Measurements from ENCODE around the gene NDUFB10.
"Not testable (repeated sequence)": the region's sequence is repeated elsewhere in the genome, so short reads cannot be mapped to it uniquely, and the experiment has no call there.

NDUFB10 gene

DNA sequence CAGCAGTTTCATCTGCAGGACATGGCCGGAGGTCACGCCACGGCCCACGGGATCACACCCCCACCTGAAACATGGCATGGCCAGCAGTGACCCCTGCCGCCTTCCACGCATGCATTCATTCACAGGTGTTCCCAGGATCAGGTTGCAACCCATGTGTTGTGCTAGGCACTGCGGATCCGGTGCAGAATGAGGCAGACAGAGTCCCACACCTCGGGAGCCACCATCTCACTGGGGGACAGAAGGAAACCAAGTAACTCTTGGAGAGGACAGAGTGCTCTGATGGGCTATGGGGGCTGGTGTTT is 12.0 kb upstream of the NDUFB10 start:
- DNase-seq: no peak

GRCh38 chr16:1949507-1949906 is 9.8 kb upstream of the NDUFB10 start:
- no peak for DNase-seq

GRCh38 chr16:1950047-1950446 is 9.3 kb upstream of the NDUFB10 start:
- DNase-seq: no peak

GRCh38 chr16:1950559-1950958 is 8.8 kb upstream of the NDUFB10 start:
- DNase-seq: no peak

DNA sequence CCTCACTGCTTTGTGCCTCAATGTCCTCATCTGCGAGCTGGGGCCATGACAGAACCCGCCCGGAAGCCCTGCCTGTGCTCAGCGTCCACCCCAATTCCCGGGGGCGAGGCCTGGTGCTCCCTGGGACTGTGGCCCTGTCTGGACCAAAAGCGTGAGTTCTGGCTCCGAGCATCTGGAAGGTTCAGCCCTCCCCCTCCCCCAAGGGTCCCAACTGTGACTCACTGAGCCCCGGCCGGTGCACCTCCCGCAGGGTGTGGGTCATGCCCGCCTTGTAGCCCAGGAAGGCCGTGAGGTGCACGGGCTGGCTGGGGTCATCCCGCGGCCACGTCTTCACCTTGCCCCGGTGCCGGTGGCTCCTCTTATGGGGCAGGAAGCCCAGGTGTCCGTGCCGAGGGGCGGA is 5.6 kb upstream of the NDUFB10 start:
- DNase-seq: no peak

GRCh38 chr16:1957434-1958142 is 1.8 kb upstream of the NDUFB10 start:
- DNase-seq: not testable (repeated sequence)

DNA sequence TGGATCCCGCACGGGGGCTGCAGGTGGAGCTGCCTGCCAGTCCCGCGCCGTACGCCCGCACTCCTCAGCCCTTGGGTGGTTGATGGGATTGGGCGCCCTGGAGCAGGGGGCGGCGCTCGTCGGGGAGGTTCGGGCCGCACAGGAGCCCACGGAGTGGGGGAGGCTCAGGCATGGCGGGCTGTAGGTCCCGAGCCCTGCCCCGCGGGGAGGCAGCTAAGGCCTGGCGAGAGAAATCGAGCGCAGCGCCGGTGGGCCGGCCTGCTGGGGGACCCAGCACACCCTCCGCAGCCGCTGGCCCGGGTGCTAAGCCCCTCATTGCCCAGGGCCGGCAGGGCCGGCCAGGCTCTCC is 1.2 kb upstream of the NDUFB10 start:
- not testable (repeated sequence) for DNase-seq

- no peak for DNase-seq
These were observed 546 bp upstream of the NDUFB10 start for GRCh38 chr16:1958715-1959268.

- DNase-seq: no peak
These were observed 1.6 kb downstream of the NDUFB10 start for GRCh38 chr16:1960665-1961630.

DNA sequence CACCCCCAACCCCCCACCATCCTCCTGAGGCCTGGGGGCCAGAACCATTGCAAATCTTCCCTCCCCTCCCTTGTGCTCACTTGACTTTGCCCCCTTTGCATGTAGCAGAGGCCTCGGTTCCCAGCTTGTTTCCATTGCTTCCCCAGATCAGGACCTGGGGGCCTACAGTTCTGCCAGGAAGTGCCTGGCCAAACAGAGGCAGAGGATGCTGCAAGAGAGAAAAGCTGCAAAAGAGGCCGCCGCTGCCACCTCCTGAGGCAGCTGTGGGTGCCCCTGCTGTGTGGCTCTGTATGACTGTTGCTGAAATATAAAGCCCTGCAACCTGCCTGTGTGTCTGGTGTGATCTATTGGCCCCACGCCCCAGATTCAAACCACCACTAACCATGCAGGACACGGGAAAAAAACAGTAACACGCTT is 2.3 kb downstream of the NDUFB10 start:
- no peak for DNase-seq

DNA sequence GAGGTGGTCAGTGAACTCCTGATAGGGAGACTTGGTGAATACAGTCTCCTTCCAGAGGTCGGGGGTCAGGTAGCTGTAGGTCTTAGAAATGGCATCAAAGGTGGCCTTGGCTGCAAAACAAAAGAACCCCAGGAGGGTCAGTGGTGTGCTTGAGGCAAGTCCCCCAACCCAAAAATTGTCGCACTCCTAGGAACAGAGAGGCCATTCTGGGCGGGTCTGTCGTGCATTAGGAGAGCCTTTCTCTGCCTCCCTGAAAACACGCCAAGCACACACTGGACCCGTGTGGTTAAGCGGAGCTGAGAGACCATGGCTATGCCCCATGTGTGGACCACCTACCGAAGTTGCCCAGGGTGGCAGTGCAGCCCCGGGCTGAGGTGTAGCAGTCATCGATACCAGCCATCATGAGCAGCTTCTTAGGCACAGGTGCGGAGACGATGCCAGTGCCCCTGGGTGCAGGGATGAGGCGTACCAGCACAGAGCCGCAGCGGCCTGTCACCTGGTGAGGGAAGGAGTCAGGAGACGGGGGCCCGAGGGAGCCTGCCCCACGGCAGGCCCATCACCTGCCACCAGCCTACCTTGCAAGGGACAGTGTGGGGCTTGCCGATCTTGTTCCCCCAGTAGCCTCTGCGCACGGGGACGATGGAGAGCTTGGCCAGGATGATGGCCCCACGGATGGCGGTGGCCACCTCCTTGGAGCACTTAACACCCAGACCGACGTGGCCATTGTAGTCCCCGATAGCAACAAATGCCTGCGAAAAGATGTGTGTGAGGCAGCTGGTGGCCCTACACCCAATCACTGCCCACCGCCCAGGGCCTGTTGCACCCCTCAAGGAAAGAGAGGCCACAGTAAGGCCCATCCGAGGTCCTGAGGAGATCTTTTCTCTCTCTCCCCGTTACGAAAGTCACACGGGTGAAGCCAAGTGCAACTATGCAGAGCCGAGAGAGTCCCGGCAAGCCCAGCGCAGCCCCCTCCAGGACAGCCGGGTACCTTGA is 3.1 kb downstream of the NDUFB10 start:
- DNase-seq: not testable (repeated sequence)

- DNase-seq: no peak
These were observed 4.6 kb downstream of the NDUFB10 start for GRCh38 chr16:1963806-1964505.

DNA sequence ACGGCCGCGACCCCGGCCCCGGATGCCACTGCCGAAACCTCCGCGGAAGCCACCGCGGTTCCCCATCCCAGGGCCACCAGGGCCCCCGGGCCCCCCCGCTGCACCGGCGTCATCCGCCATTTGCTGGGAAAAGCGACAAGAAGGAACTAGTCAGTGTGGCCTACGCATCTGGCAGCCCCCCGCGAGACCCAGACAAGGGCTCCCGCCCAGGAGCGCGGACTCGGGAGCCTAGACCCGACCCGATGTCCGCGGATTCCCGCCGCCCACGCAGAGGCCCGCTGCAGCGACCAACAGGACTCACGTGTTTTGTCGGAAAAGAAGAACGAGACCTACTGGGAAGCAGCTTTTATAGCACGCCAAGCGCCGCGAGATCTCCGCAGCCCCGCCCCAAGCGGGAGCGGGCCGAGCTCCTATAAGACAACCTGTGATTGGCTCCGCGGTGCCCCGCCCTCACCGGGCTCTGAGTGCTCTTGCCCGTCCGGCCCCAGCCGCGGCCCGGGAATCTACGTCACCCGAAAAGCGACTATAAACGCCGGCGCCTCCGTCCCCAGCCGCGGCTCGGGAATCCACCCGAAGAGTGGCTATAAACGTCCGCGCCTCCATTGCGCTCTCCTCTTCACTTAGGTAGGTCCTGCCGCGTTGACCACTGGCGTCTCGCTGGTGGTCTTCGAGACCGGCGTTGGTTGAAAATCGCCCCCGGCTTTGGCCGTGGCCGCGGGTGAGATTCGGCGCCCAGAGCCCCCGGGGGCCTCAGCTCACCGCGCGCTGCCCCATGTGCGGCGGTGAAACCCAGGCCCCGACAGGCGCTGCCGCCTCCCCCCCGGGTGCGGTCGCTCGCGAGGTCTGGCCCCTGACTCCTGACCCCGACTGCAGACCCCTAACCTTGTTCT is 5.4 kb downstream of the NDUFB10 start, which contains the start of gene RPS2:
TSS of gene RPS2 (minus strand) at position 321 of the 890 bp plus-strand sequence. CDS start at position 120, 201 bp downstream.
- peak; percentile 91 to 94 for DNase-seq

GRCh38 chr16:1965396-1966001 is 6.2 kb downstream of the NDUFB10 start:
- no peak for DNase-seq

DNA sequence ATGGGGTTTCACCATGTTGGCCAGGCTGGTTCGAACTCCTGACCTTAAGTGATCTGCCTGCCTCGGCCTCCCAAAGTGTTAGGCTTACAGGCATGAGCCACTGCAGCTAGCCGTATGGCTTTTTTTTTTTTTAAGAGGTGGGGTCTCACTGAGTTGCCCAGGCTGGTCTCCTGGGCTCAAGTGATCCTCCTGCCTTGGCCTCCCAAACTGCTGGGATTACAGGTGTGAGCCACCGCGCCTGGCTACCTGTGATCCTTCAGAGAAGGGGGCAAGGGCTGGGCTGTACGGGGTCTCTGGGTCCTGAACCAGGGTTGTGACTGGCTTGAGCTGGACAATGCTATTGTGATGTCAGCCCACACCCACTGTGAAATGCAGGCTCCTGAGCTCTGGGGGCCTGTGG is 7.1 kb downstream of the NDUFB10 start, which contains the start of gene RNF151:
TSS of gene RNF151 (plus strand) at position 397 of the 400 bp plus-strand sequence. CDS start 26 bp downstream, outside the sequence.
- no peak for DNase-seq

GRCh38 chr16:1968146-1968953 is 9.0 kb downstream of the NDUFB10 start:
- DNase-seq: no peak

DNA sequence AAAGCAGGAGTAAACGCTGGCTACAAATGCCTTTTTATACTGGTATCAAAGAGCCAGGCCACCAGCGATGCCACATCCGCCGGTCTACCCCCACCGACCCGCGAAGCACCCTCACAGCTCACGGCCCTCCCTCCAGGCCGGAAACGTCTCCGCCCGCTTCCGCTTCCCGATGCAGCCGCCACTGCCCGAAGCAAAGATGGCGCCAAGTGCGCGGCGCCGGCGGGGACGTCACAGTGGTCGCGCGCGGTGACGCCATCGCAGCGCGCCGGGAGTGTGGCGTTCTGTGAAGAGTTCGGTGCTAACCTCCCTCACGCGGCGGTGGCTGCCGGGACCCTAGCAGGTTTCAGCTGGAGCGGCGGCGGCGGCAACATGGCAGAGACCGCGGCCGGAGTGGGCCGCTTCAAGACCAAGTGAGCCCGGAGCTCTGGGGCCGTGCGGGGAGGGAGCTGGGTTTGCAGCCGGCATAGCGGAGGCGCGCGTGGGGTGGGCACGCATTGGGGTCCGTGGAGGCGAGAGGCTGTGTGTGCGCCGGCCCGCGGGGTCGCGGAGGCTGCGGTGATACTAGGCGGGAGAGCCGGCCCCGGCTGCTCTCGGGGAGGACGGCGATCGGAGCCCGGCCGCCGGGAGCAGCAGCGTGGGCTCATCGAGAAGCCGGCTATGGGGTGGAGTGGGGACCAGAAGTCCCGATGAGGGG is 12.6 kb downstream of the NDUFB10 start, which contains the start of gene TBL3:
TSS of gene TBL3 (plus strand) at position 258 of the 694 bp plus-strand sequence. CDS start at position 370, 112 bp downstream.
- peak in 1 of 2 experiments; percentile 56 for DNase-seq

- no peak for DNase-seq
These were observed 13.1 kb downstream of the NDUFB10 start for GRCh38 chr16:1972490-1972877.

All from cerebellar nuclear complex (tissue), 1 donor.